ENCODE results near the gene DISP2. TPM values are rescaled to one million over a fixed set of nuclear protein-coding genes. Genes with fewer than 3 reads are reported as not detected.
A peak's percentile ranks its signal among the peaks of the same experiment; 100 is the strongest.

DISP2 gene
- total RNA-seq, 1 experiment from 2014 or later, result 0.87 TPM

- DNase-seq, result peak; percentile 39
- Histone ChIP-seq H3K4me3 (ENCODE audit: low read length) (no peak overlapping the region), H3K36me3 (ENCODE audit: low read depth, low read length) (no peaks in the 10 kb centered on the region), H3K9me3 (ENCODE audit: low read length) (no peaks in the 10 kb centered on the region), H3K27me3 (ENCODE audit: low read length) (no peaks in the 10 kb centered on the region), H3F3A (ENCODE audit: low read length, unreplicated experiment) (no peaks in the 10 kb centered on the region), H4K20me1 (ENCODE audit: low read length) (no peaks in the 10 kb centered on the region), H3K4me1 (ENCODE audit: insufficient read depth, low read length) (peaks cover 8% of the 10 kb centered on the region; the same call in 1 of the 2 replicates), H3K4me2 (ENCODE audit: low read length) (no peak overlapping the region), H2AFZ (ENCODE audit: low read length) (no peak overlapping the region), H3K9ac (ENCODE audit: low read length) (no peak overlapping the region), H3K9me2 (replicated peaks; ENCODE audit: low read length) (no peaks in the 10 kb centered on the region), H3K27ac (ENCODE audit: low read length) (no peak overlapping the region), H3K79me2 (ENCODE audit: low read length) (no peaks in the 10 kb centered on the region)
- POLR2A ChIA-PET (ENCODE audit: unreplicated experiment), result interaction anchor here (1.0 kb wide), 1 partner anchor 60 kb away, joined by 4 read pairs; no protein-coding TSS in a partner anchor
- intact Hi-C loops (cut with micrococcal nuclease), result no loop called here
- BruUV-seq (replicated peaks), result no TSS peak
- peak; percentile 31 for ATAC-seq
- TF ChIP-seq EZH2phosphoT487 (IDR thresholded peaks at IDR 0.05; ENCODE audit: borderline replicate concordance, low read length), result no peak
- TF ChIP-seq CTCF (conservative IDR thresholded peaks at IDR 0.05; ENCODE audit: low read depth, low read length), result peak; percentile 63; the same call in 1 of the 2 replicates
- no peak for TF ChIP-seq EZH2 (IDR thresholded peaks at IDR 0.05; ENCODE audit: low read length, unreplicated experiment)
- CTCF ChIA-PET, result no interaction called here
These were observed 3.4 kb upstream of the DISP2 start for GRCh38 chr15:40354408-40355171.

GRCh38 chr15:40355976-40356585 is 1.9 kb upstream of the DISP2 start:
- ATAC-seq, result no peak
- Histone ChIP-seq H3K4me1 (ENCODE audit: insufficient read depth, low read length) (peaks cover 8% of the 10 kb centered on the region; the same call in 1 of the 2 replicates), H2AFZ (ENCODE audit: low read length) (no peak overlapping the region), H3F3A (ENCODE audit: low read length, unreplicated experiment) (no peaks in the 10 kb centered on the region), H3K36me3 (ENCODE audit: low read depth, low read length) (no peaks in the 10 kb centered on the region), H3K9ac (ENCODE audit: low read length) (no peak overlapping the region), H3K4me3 (ENCODE audit: low read length) (no peak overlapping the region), H3K9me2 (replicated peaks; ENCODE audit: low read length) (no peaks in the 10 kb centered on the region), H3K27me3 (ENCODE audit: low read length) (no peaks in the 10 kb centered on the region), H3K27ac (ENCODE audit: low read length) (no peak overlapping the region), H3K79me2 (ENCODE audit: low read length) (no peaks in the 10 kb centered on the region), H4K20me1 (ENCODE audit: low read length) (no peaks in the 10 kb centered on the region), H3K9me3 (ENCODE audit: low read length) (no peaks in the 10 kb centered on the region), H3K4me2 (ENCODE audit: low read length) (no peak overlapping the region)
- no peak for TF ChIP-seq EZH2 (IDR thresholded peaks at IDR 0.05; ENCODE audit: low read length, unreplicated experiment)
- TF ChIP-seq CTCF (conservative IDR thresholded peaks at IDR 0.05; ENCODE audit: low read depth, low read length), result no peak
- TF ChIP-seq EZH2phosphoT487 (IDR thresholded peaks at IDR 0.05; ENCODE audit: borderline replicate concordance, low read length), result no peak
- intact Hi-C loops (cut with micrococcal nuclease), result no loop called here
- POLR2A ChIA-PET (ENCODE audit: unreplicated experiment), result no interaction called here
- BruUV-seq (replicated peaks), result no TSS peak
- DNase-seq, result no peak
- CTCF ChIA-PET, result interaction anchor here (0.7 kb wide), 1 partner anchor 16 kb away, joined by 3 read pairs; no protein-coding TSS in a partner anchor
